ENCODE results near the gene KCNIP1. TPM values are rescaled to one million over a fixed set of nuclear protein-coding genes. Genes with fewer than 3 reads are reported as not detected.

Gene KCNIP1
- total and polyA plus RNA-seq, 9 of the 15 experiments (the other 6 are each of a cell fraction or from before 2014, with no cell fraction given): not detected

DNA sequence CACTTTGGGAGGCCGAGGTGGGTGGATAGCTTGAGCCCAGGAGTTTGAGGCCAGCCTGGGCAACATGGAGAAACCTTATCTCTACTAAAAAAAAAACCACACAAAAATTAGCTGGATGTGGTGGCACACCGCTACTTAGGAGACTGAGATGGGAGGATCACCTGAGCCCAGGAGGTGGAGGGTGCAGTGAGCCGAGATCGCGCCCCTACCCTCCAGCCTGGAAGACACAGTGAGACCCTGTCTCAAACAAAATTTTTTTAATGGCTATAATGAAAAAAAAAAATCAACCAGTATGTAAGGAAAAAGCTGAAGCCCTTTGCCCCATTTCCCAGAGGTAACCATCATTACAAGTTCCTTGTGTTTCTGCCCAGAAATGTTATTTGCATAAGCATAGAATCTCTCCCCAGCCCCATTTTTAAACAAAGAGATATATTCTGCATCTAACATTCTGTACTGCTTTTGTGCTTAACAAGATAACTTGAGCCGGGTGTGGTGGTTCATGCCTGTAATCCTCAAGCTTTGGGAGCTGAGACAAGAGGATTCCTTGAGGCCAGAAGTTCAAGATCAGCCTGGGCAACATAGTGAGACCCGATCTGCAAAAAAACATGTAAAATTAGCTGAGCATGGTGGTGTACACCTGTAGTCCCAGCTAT, 35.1 kb upstream of the KCNIP1 start (continued):
- TF ChIP-seq, protein P1, sequence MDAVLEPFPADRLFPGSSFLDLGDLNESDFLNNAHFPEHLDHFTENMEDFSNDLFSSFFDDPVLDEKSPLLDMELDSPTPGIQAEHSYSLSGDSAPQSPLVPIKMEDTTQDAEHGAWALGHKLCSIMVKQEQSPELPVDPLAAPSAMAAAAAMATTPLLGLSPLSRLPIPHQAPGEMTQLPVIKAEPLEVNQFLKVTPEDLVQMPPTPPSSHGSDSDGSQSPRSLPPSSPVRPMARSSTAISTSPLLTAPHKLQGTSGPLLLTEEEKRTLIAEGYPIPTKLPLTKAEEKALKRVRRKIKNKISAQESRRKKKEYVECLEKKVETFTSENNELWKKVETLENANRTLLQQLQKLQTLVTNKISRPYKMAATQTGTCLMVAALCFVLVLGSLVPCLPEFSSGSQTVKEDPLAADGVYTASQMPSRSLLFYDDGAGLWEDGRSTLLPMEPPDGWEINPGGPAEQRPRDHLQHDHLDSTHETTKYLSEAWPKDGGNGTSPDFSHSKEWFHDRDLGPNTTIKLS (IDR thresholded peaks at IDR 0.05; ENCODE audit: borderline replicate concordance, low read depth): no peak
- no peak for TF ChIP-seq KDM5B (IDR thresholded peaks at IDR 0.05; ENCODE audit: insufficient replicate concordance, low read depth, low read length)

DNA sequence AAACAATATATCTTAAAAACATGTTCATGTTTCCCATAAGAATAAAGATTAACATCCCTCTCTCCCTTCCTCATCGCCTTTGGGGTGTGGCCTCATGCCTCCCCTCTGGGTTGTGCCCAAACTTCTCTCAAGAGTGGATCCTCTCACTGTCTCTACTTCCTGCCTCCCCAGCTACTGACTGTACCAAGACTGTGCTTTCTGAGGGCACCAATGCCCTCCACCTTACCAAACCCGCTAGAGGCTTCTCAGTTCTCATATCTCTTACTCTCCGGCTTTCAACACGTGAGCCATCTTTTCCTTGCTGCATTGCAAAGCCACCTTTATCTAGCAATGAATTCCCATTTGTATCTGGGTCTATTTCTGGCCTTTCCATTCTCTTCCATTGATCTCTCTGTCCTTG, 34.4 kb upstream of the KCNIP1 start:
- no peaks in the 10 kb centered on the region for H3K9me1 ChIP-seq (ENCODE audit: control insufficient read depth, insufficient read depth, low read length)
- H3K4me2 ChIP-seq (ENCODE audit: insufficient read depth, low read length): no peak overlapping the region
- FAIRE-seq: no peak
- ATAC-seq: no peak
- H3K4me3 ChIP-seq: no peak overlapping the region
- in situ Hi-C loops (cut with MboI): no loop called here
- H3K27me3 ChIP-seq (ENCODE audit: control insufficient read depth in 2 of 2, insufficient read depth in 2 of 2, low read length in 2 of 2): peaks cover 8 to 16% of the 10 kb centered on the region in 2 experiments; a peak in 3 of 5 replicates
- H3K4me1 ChIP-seq (replicated peaks in 1 of 2; ENCODE audit: control insufficient read depth in 2 of 2, insufficient read depth in 2 of 2, low read length in 2 of 2): no peaks in the 10 kb centered on the region
- POLR2A ChIA-PET: no interaction called here
- DNase-seq (ENCODE audit: extremely low read depth in 1 of 4, low spot score in 3 of 4): no peak
- CTCF ChIA-PET (ENCODE audit: low intra/inter-chr PET ratio): no interaction called here
- no peak overlapping the region for H3K27ac ChIP-seq (ENCODE audit: extremely low read depth, low read depth, low read length)
- H4K20me1 ChIP-seq (replicated peaks; ENCODE audit: control insufficient read depth, insufficient read depth, low read length): no peaks in the 10 kb centered on the region; the same call in 1 of the 2 replicates
- intact Hi-C loops (cut with micrococcal nuclease): no loop called here
- no TSS peak for BruUV-seq (replicated peaks)
- H3K9ac ChIP-seq (ENCODE audit: insufficient read depth in 1 of 2, low read depth in 2 of 2, low read length in 2 of 2): no peak overlapping the region
- 6% methylated on average over 4 of the region's 4 CpGs for WGBS (ENCODE audit: insufficient coverage, low coverage, missing lambda C conversion rate)
- H3K36me3 ChIP-seq (ENCODE audit: control insufficient read depth, insufficient read depth, low read length): no peaks in the 10 kb centered on the region
- H3K9me3 ChIP-seq (replicated peaks; ENCODE audit: control insufficient read depth, insufficient read depth, low read depth, low read length): no peaks in the 10 kb centered on the region
- H3K79me2 ChIP-seq (ENCODE audit: control insufficient read depth, insufficient read depth, low read length): no peaks in the 10 kb centered on the region
- H2AFZ ChIP-seq (ENCODE audit: low read depth, low read length): no peak overlapping the region
- TF ChIP-seq LCOR (CRISPR knock-in tag; IDR thresholded peaks at IDR 0.05) (no peak), NEUROD1 (IDR thresholded peaks at IDR 0.05; ENCODE audit: borderline replicate concordance, low read depth, low read length, partially characterized antibody) (no peak), SRSF3 (IDR thresholded peaks at IDR 0.05; ENCODE audit: insufficient read depth, low read length) (no peak), PHF8 (IDR thresholded peaks at IDR 0.05; ENCODE audit: borderline replicate concordance, low read length) (no peak), CBX2 (IDR thresholded peaks at IDR 0.05; ENCODE audit: insufficient read depth, low read length, poor library complexity, severe bottlenecking) (no peak), ZNF134 (CRISPR knock-in tag; conservative IDR thresholded peaks at IDR 0.05) (no peak)
- TF ChIP-seq, protein P2, sequence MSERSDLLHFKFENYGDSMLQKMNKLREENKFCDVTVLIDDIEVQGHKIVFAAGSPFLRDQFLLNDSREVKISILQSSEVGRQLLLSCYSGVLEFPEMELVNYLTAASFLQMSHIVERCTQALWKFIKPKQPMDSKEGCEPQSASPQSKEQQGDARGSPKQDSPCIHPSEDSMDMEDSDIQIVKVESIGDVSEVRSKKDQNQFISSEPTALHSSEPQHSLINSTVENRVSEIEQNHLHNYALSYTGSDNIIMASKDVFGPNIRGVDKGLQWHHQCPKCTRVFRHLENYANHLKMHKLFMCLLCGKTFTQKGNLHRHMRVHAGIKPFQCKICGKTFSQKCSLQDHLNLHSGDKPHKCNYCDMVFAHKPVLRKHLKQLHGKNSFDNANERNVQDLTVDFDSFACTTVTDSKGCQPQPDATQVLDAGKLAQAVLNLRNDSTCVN (CRISPR knock-in tag; IDR thresholded peaks at IDR 0.05): no peak
